Fibroblast of lung (primary cell): ENCODE data around the gene GJC2. TPM values are rescaled to one million over a fixed set of nuclear protein-coding genes. Genes with fewer than 3 reads are reported as not detected.

Source experiments
- DNase-seq, 2 donors: peaks; one replicate each; pipeline versions ENCODE4 v3.0.0 to v3.0.0-alpha.2; 2010; ENCODE audit warnings: low read depth in 2 of 2
- H2AFZ ChIP-seq: 2 replicates; pipeline ENCODE4 v1.5.1; 2012; ENCODE audit warnings: low read length, control low read depth, inconsistent platforms
- H3K27ac ChIP-seq: 2 replicates; pipeline ENCODE4 v1.5.1; 2011; ENCODE audit warnings: low read length, control low read depth; ENCODE audit not compliant: insufficient read depth
- H3K27me3 ChIP-seq: 2 replicates; pipeline ENCODE4 v1.5.1; 2011; ENCODE audit warnings: mild to moderate bottlenecking, low read length; ENCODE audit not compliant: control insufficient read depth, insufficient read depth
- H3K36me3 ChIP-seq: 2 replicates; pipeline ENCODE4 v1.5.1; 2011; ENCODE audit warnings: low read length; ENCODE audit not compliant: control insufficient read depth, insufficient read depth
- H3K4me1 ChIP-seq: 2 replicates; pipeline ENCODE4 v1.5.1; 2011; ENCODE audit warnings: low read length; ENCODE audit not compliant: control insufficient read depth, insufficient read depth; ENCODE audit errors: extremely low read depth
- H3K4me2 ChIP-seq: 2 replicates; pipeline ENCODE4 v1.5.1; 2011; ENCODE audit warnings: low read length, control low read depth; ENCODE audit not compliant: insufficient read depth; ENCODE audit errors: extremely low read depth
- H3K4me3 ChIP-seq, 4 experiments: fragments of 200-600 bp in 1 of 4; sonication (generic) in 1 of 4; replicated peaks in 1 of 4; 2 replicates each; pipeline ENCODE4 v1.5.1; 2011 to 2016; ENCODE audit warnings: low read length in 4 of 4, low read depth in 3 of 4, mild to moderate bottlenecking in 3 of 4, control low read depth in 2 of 4, inconsistent platforms in 1 of 4, mixed read lengths in 1 of 4; ENCODE audit not compliant: insufficient read depth in 1 of 4; ENCODE audit errors: control extremely low read depth in 1 of 4
- H3K79me2 ChIP-seq: 2 replicates; pipeline ENCODE4 v1.5.1; 2012; ENCODE audit warnings: mild to moderate bottlenecking, low read length, inconsistent platforms; ENCODE audit not compliant: control insufficient read depth, insufficient read depth
- H3K9ac ChIP-seq: 2 replicates; pipeline ENCODE4 v1.5.1; 2011; ENCODE audit warnings: mild to moderate bottlenecking, low read length, control low read depth; ENCODE audit not compliant: insufficient read depth
- H3K9me3 ChIP-seq: 2 replicates; pipeline ENCODE4 v1.5.1; 2012; ENCODE audit warnings: low read depth, low read length; ENCODE audit not compliant: control insufficient read depth, insufficient read depth
- H4K20me1 ChIP-seq: 2 replicates; pipeline ENCODE4 v1.5.1; 2011; ENCODE audit warnings: low read length; ENCODE audit not compliant: control insufficient read depth, insufficient read depth; ENCODE audit errors: extremely low read depth
- CTCF ChIP-seq, 2 donors: IDR thresholded peaks in 1 of 2; conservative IDR thresholded peaks in 1 of 2; 1 replicate in 1 of 2; 2 replicates in 1 of 2; pipeline ENCODE4 v1.5.1; 2011 to 2012; ENCODE audit warnings: low read length in 2 of 2, control low read depth in 1 of 2, inconsistent platforms in 1 of 2, low read depth in 1 of 2, mild to moderate bottlenecking in 1 of 2
- EZH2 ChIP-seq: IDR thresholded peaks from 2 replicates; pipeline ENCODE4 v1.5.1; 2012; ENCODE audit warnings: low read length, control low read depth, mild to moderate bottlenecking; ENCODE audit errors: missing control alignments
- polyA plus RNA-seq, 2 donors: library from polyadenylated mRNA; depleted of rRNA in 1 of 2; stranded (reverse) in 1 of 2; unstranded in 1 of 2; fragments of >200 nt; gene quantifications; 2 replicates each; pipeline ENCODE4 v1.2.1, GENCODE V29; 2011 to 2012; ENCODE audit warnings: missing spikeins in 1 of 2
- total RNA-seq: library from RNA; depleted of rRNA; stranded (reverse); fragments of >200 nt; gene quantifications from 2 replicates; pipeline ENCODE4 v1.2.1, GENCODE V29; 2014

The GJC2 gene
- total and polyA plus RNA-seq, 2 donors (not counting 1 experiment from before 2014, with no cell fraction given) = 1.4 to 13.4 TPM

GRCh38 chr1:228194921-228195812 is 45.4 kb downstream of the GJC2 start:
- Histone ChIP-seq H2AFZ (no peak overlapping the region), H3K4me3 (no peak overlapping the region), H4K20me1 (no peaks in the 10 kb centered on the region), H3K27me3 (no peaks in the 10 kb centered on the region), H3K9ac (no peak overlapping the region), H3K27ac (no peak overlapping the region), H3K4me1 (no peaks in the 10 kb centered on the region), H3K36me3 (no peaks in the 10 kb centered on the region), H3K4me2 (no peak overlapping the region), H3K79me2 (no peaks in the 10 kb centered on the region), H3K9me3 (no peaks in the 10 kb centered on the region)
- TF ChIP-seq EZH2 = no peak
- no peak for TF ChIP-seq CTCF (conservative IDR thresholded peaks at IDR 0.05 in 1 of 2, IDR thresholded peaks at IDR 0.05 in 1 of 2; ENCODE audit: low read depth in 1 of 2, low read length in 2 of 2)
- no peak for DNase-seq

GRCh38 chr1:228197555-228198147 is 47.9 kb downstream of the GJC2 start:
- H3K9me3 ChIP-seq = no peaks in the 10 kb centered on the region

More at GRCh38 chr1:228197555-228198147, 47.9 kb downstream of the GJC2 start:
- H3K4me2 ChIP-seq = no peak overlapping the region
- H3K79me2 ChIP-seq = no peaks in the 10 kb centered on the region
- TF ChIP-seq CTCF (conservative IDR thresholded peaks at IDR 0.05 in 1 of 2, IDR thresholded peaks at IDR 0.05 in 1 of 2; ENCODE audit: low read depth in 1 of 2, low read length in 2 of 2) (no peak), EZH2 (no peak)
- no peak overlapping the region for H3K9ac ChIP-seq
- H3K27ac ChIP-seq = no peak overlapping the region
- H4K20me1 ChIP-seq = no peaks in the 10 kb centered on the region
- no peak overlapping the region for H2AFZ ChIP-seq
- H3K27me3 ChIP-seq = no peaks in the 10 kb centered on the region
- no peaks in the 10 kb centered on the region for H3K4me1 ChIP-seq
- no peaks in the 10 kb centered on the region for H3K36me3 ChIP-seq
- no peak for DNase-seq
- no peak overlapping the region for H3K4me3 ChIP-seq
